GM19468 (cell line): ENCODE data around the gene CNGB1.

Experiments used
- ATAC-seq: cut with Tn5 transposase; IDR thresholded peaks from one replicate; pipeline ENCODE4 v1.9.1; 2021; ENCODE audit warnings: mild to moderate bottlenecking, moderate library complexity, moderate number of reproducible peaks; ENCODE audit not compliant: unreplicated experiment; ENCODE audit errors: extremely low read depth

The CNGB1 gene

GRCh38 chr16:57893559-57894389 is 77.2 kb downstream of the CNGB1 start:
- no peak for ATAC-seq

GRCh38 chr16:57893217-57893558 is 77.7 kb downstream of the CNGB1 start:
- no peak for ATAC-seq

- ATAC-seq, result no peak
Measured at GRCh38 chr16:57892447-57893096, 78.4 kb downstream of the CNGB1 start.

- ATAC-seq, result no peak
Measured at GRCh38 chr16:57892041-57892440, 78.9 kb downstream of the CNGB1 start.

GRCh38 chr16:57890752-57891111 is 80.2 kb downstream of the CNGB1 start:
- ATAC-seq, result no peak

GRCh38 chr16:57889960-57890751 is 80.8 kb downstream of the CNGB1 start:
- ATAC-seq, result no peak

GRCh38 chr16:57889522-57889921 is 81.4 kb downstream of the CNGB1 start:
- ATAC-seq, result no peak

GRCh38 chr16:57889111-57889510 is 81.8 kb downstream of the CNGB1 start:
- no peak for ATAC-seq

GRCh38 chr16:57888128-57888527 is 82.8 kb downstream of the CNGB1 start:
- no peak for ATAC-seq

GRCh38 chr16:57887711-57888110 is 83.2 kb downstream of the CNGB1 start:
- ATAC-seq, result no peak

- no peak for ATAC-seq
Measured at GRCh38 chr16:57886427-57886826, 84.5 kb downstream of the CNGB1 start.

GRCh38 chr16:57884655-57885133 is 86.2 kb downstream of the CNGB1 start:
- ATAC-seq, result no peak

GRCh38 chr16:57883953-57884654 is 86.8 kb downstream of the CNGB1 start:
- ATAC-seq, result no peak

- no peak for ATAC-seq
Measured at GRCh38 chr16:57883480-57883879, 87.4 kb downstream of the CNGB1 start.

- no peak for ATAC-seq
Measured at GRCh38 chr16:57882792-57883191, 88.1 kb downstream of the CNGB1 start.

GRCh38 chr16:57882206-57882605 is 88.7 kb downstream of the CNGB1 start:
- ATAC-seq, result no peak

GRCh38 chr16:57878586-57878985 is 92.3 kb downstream of the CNGB1 start:
- no peak for ATAC-seq

- no peak for ATAC-seq
Measured at GRCh38 chr16:57876210-57876609, 94.7 kb downstream of the CNGB1 start.

- no peak for ATAC-seq
Measured at GRCh38 chr16:57875347-57875746, 95.6 kb downstream of the CNGB1 start.

GRCh38 chr16:57873218-57873617 is 97.7 kb downstream of the CNGB1 start:
- no peak for ATAC-seq
